Measurements from ENCODE around the gene RBM39. TPM values are rescaled to one million over a fixed set of nuclear protein-coding genes. Genes with fewer than 3 reads are reported as not detected.

The RBM39 gene
- total and polyA plus RNA-seq, 2 of the 13 experiments (the other 11 are each of a cell fraction or from before 2014, with no cell fraction given): 788 to 920 TPM

GRCh38 chr20:35767683-35768481, 25.8 kb upstream of the RBM39 start (continued):
- TF ChIP-seq GZF1 (CRISPR knock-in tag; IDR thresholded peaks at IDR 0.05) (no peak), RBM22 (optimal IDR thresholded peaks at IDR 0.05; ENCODE audit: low read length) (no peak), ZNF142 (CRISPR knock-in tag; IDR thresholded peaks at IDR 0.05) (no peak), ZNF687 (CRISPR knock-in tag; IDR thresholded peaks at IDR 0.05) (peak; percentile 47; the same call in 1 of the 2 replicates), ZNF431 (CRISPR knock-in tag; IDR thresholded peaks at IDR 0.05; ENCODE audit: borderline replicate concordance, low read depth) (no peak), ZNF350 (CRISPR knock-in tag; IDR thresholded peaks at IDR 0.05; ENCODE audit: borderline replicate concordance, low read depth) (0 out of 2 replicates have a peak, but pooled peaks have one; percentile 41), ZNF333 (CRISPR knock-in tag; IDR thresholded peaks at IDR 0.05; ENCODE audit: borderline replicate concordance) (no peak), ZNF121 (CRISPR knock-in tag; IDR thresholded peaks at IDR 0.05) (no peak), KDM2A (CRISPR knock-in tag; IDR thresholded peaks at IDR 0.05; ENCODE audit: borderline replicate concordance, low read depth) (no peak), RAD21 (CRISPR knock-in tag; IDR thresholded peaks at IDR 0.05) (no peak), FIP1L1 (IDR thresholded peaks at IDR 0.05; ENCODE audit: borderline replicate concordance, insufficient read depth, low read depth, low read length) (no peak), ZNF136 (CRISPR knock-in tag; IDR thresholded peaks at IDR 0.05; ENCODE audit: low read depth) (no peak), CHD4 (IDR thresholded peaks at IDR 0.05; ENCODE audit: borderline replicate concordance, low read length) (no peak), ZNF614 (CRISPR knock-in tag; IDR thresholded peaks at IDR 0.05; ENCODE audit: borderline replicate concordance) (no peak), TFE3 (CRISPR knock-in tag; IDR thresholded peaks at IDR 0.05) (no peak), ZNF296 (CRISPR knock-in tag; conservative IDR thresholded peaks at IDR 0.05) (0 out of 2 replicates have a peak, but pooled peaks have one; percentile 33), ZNF224 (CRISPR knock-in tag; IDR thresholded peaks at IDR 0.05) (no peak), RCOR2 (CRISPR knock-in tag; IDR thresholded peaks at IDR 0.05) (no peak)
